Measurements from ENCODE around the gene SNX10. TPM values are rescaled to one million over a fixed set of nuclear protein-coding genes. Genes with fewer than 3 reads are reported as not detected.

Gene SNX10
- total RNA-seq, 2 experiments from 2014 or later = 43.1 to 44.1 TPM

DNA sequence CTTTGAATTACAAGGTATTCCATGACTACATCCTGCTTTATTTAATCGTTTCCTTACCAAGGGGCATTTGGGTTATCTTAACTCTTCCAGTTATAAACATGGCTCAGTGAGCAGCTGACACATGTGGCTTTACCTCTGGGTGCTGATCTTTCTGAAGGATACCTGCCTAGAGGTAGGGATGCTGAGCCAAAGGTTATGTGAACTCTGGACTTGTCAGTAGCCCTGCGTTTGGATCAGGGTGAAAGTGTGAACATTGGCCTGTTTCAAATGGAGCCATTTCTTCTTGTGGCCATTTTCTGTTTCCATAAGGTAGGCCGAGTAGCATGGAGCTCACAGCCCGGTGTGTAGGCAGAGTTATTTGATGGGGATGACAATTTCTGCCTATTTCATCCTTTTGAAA lies 29.2 kb downstream of the SNX10 start:
- Mint-ChIP-seq H3K27ac (no peak overlapping the region), H3K4me1 (ENCODE audit: low read depth) (no peaks in the 10 kb centered on the region), H3K4me3 (no peak overlapping the region), H3K36me3 (peaks cover 4% of the 10 kb centered on the region), H3K9me3 (no peaks in the 10 kb centered on the region), H3K27me3 (no peaks in the 10 kb centered on the region)
- CTCF ChIA-PET = interaction anchor here (0.9 kb wide), 1 partner anchor 45 kb away, joined by 3 read pairs; no protein-coding TSS in a partner anchor
- intact Hi-C loops (cut with micrococcal nuclease) = no loop called here
- DNase-seq = no peak
- POLR2A ChIA-PET = no interaction called here

DNA sequence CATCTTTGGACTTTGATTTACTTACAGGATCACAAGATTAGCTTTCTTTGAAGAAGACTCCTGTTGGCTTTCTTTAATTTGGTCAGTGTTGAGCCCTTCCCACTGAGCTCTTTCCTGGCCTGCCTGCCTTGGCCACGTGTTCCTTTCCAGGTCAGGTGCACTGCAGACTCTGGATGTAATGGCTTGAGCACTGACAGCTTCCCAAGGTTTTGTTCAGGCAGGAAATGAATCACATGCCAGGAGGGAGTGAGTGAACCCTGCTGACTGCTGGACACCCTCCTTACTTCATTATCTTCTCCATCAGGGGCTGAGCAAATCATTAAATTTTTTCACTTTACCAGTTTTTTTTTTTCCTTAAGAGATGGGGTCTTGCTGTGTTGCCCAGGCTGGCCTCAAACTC lies 29.8 kb downstream of the SNX10 start:
- no peak for DNase-seq
- CTCF ChIA-PET = interaction anchor here (1.0 kb wide), 1 partner anchor 44 kb away, joined by 3 read pairs; no protein-coding TSS in a partner anchor
- peaks cover 4% of the 10 kb centered on the region for H3K36me3 Mint-ChIP-seq
- no peaks in the 10 kb centered on the region for H3K4me1 Mint-ChIP-seq (ENCODE audit: low read depth)
- H3K4me3 Mint-ChIP-seq = no peak overlapping the region
- POLR2A ChIA-PET = no interaction called here
- no peaks in the 10 kb centered on the region for H3K27me3 Mint-ChIP-seq
- H3K27ac Mint-ChIP-seq = no peak overlapping the region
- H3K9me3 Mint-ChIP-seq = no peaks in the 10 kb centered on the region
- intact Hi-C loops (cut with micrococcal nuclease) = no loop called here

GRCh38 chr7:26326211-26326610 lies 34.5 kb downstream of the SNX10 start:
- POLR2A ChIA-PET = no interaction called here
- Mint-ChIP-seq H3K36me3 (no peaks in the 10 kb centered on the region), H3K27ac (no peak overlapping the region), H3K9me3 (no peaks in the 10 kb centered on the region), H3K4me1 (ENCODE audit: low read depth) (no peaks in the 10 kb centered on the region), H3K4me3 (no peak overlapping the region), H3K27me3 (no peaks in the 10 kb centered on the region)
- CTCF ChIA-PET = no interaction called here
- no peak for DNase-seq
- intact Hi-C loops (cut with micrococcal nuclease) = no loop called here

DNA sequence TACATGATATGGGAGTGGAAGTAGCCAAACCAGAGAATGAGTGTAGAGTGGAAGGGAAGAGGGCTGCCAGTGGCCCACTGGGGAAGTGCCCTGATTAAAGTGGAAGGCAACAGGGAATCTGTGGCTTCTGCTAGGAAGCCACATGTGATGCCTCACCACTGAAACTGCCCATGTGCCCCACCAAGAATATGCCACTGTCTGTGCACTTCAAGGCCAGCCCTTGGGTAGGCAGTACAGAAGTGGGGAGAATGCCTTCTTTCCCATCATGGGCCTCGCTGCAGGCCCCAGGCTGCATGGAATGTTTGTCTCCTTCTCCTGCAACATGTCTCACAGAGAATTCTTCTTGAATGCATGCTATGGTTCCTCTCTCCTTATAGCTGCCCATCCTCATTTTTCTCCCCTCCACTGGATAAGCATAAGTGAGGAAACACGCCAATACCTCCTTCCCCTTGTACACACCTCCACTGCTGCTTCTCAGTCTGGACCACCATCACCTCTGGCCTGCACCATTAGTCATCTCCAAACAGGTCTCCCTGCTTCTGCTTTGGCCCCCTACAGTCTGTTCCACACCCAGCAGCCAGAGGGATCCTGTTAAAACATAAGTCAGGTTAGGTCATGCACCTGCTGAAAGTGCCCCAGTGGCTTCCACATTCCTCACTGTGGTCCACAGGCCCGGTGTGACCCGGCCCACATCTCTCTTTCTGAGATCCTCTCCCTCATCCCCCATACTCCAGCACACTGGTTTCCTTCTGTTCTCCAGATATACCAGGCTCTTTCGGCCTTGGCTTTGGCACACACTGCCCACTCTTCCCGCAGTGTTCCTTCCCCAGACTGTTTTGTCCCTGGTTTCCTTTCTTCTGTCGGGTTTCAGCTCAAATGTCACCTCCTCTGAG lies 37.1 kb downstream of the SNX10 start:
- no peak for DNase-seq
- ChIA-PET CTCF (interaction anchor here (0.7 kb wide), 1 partner anchor 74 kb away, joined by 3 read pairs; no protein-coding TSS in a partner anchor), POLR2A (no interaction called here)
- Mint-ChIP-seq H3K4me1 (ENCODE audit: low read depth) (no peaks in the 10 kb centered on the region), H3K9me3 (peaks cover 3% of the 10 kb centered on the region), H3K27me3 (no peaks in the 10 kb centered on the region), H3K27ac (no peak overlapping the region), H3K4me3 (no peak overlapping the region), H3K36me3 (peaks cover 4% of the 10 kb centered on the region)
- intact Hi-C loops (cut with micrococcal nuclease) = no loop called here

DNA sequence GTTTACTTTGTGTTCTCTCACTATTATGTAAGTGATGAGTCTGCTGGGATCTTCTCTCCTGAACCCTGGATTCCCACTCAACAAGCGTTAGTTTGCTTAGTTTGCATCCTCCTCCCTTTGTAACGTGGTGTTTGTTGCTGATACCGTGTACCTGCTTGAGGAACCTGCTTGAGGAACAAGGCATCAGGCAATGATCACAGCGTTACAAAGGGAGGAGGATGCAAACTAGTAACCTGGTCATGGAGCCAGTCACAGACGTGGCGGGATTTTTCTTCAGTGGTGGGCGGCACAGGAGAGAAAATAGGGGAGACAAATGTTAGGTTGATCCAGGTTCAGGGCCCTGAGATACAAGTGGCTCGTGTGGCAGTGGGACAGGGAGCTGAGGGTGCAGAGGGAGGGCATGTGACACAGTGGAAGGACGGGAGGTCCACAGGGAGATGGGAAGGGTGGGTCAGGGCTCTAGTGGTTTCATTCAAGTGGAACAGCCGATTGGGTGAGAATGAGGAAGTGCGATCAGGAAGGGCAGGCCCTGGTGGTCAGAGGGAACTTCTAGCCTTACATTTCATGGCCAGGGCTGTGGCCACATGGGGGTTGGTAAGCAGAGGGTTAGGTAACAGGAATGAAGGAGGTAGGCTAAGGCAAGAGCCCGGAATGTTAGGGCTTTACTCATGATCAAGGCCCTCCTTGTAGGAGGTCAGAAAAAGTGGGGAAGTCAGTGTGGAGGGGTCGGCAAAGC lies 38.0 kb downstream of the SNX10 start:
- Mint-ChIP-seq H3K27ac (no peak overlapping the region), H3K9me3 (peaks cover 3% of the 10 kb centered on the region), H3K36me3 (peaks cover 4% of the 10 kb centered on the region), H3K4me1 (ENCODE audit: low read depth) (peaks cover 7% of the 10 kb centered on the region), H3K27me3 (no peaks in the 10 kb centered on the region), H3K4me3 (no peak overlapping the region)
- POLR2A ChIA-PET = no interaction called here
- CTCF ChIA-PET = no interaction called here
- intact Hi-C loops (cut with micrococcal nuclease) = no loop called here
- DNase-seq = no peak

GRCh38 chr7:26331113-26331512 lies 39.5 kb downstream of the SNX10 start:
- intact Hi-C loops (cut with micrococcal nuclease) = no loop called here

DNA sequence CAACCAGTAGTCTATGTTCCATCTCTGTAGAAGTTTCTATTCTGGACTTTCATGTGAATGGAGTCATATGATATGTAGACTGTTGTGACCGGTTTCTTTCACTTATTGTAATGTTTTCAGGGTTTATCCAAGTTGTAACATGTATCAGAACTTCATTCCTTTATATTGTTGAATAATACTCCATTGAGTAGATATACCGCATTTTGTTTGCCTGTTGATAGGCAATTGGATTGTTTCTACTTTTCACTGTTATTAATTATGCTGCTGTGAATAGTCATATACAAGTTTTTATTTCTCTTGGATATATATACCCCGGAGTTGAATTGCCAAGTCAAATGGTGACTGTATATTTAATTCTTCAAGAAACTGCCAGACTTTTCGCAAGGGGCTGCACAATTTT lies 40.1 kb downstream of the SNX10 start:
- POLR2A ChIA-PET = no interaction called here
- DNase-seq = no peak
- no peak overlapping the region for H3K27ac Mint-ChIP-seq
- CTCF ChIA-PET = interaction anchor here (1.2 kb wide), 1 partner anchor 38 kb away, joined by 4 read pairs; no protein-coding TSS in a partner anchor
- H3K9me3 Mint-ChIP-seq = peaks cover 3% of the 10 kb centered on the region
- peaks cover 4% of the 10 kb centered on the region for H3K36me3 Mint-ChIP-seq
- H3K27me3 Mint-ChIP-seq = no peaks in the 10 kb centered on the region
- H3K4me1 Mint-ChIP-seq (ENCODE audit: low read depth) = peaks cover 17% of the 10 kb centered on the region
- intact Hi-C loops (cut with micrococcal nuclease) = no loop called here
- no peak overlapping the region for H3K4me3 Mint-ChIP-seq

More at GRCh38 chr7:26331113-26331512, 39.5 kb downstream of the SNX10 start:
- POLR2A ChIA-PET = interaction anchor here (1.0 kb wide), 1 partner anchor 13 kb away, joined by 3 read pairs; no protein-coding TSS in a partner anchor
- Mint-ChIP-seq H3K4me3 (no peak overlapping the region), H3K4me1 (ENCODE audit: low read depth) (peaks cover 16% of the 10 kb centered on the region), H3K36me3 (peaks cover 4% of the 10 kb centered on the region), H3K9me3 (peaks cover 3% of the 10 kb centered on the region), H3K27me3 (no peaks in the 10 kb centered on the region), H3K27ac (no peak overlapping the region)
- CTCF ChIA-PET = interaction anchor here (1.2 kb wide), 1 partner anchor 39 kb away, joined by 4 read pairs; no protein-coding TSS in a partner anchor
- DNase-seq = no peak

GRCh38 chr7:26332698-26333097 lies 41.0 kb downstream of the SNX10 start:
- ChIA-PET POLR2A (no interaction called here), CTCF (no interaction called here)
- Mint-ChIP-seq H3K9me3 (peaks cover 3% of the 10 kb centered on the region), H3K27ac (no peak overlapping the region), H3K36me3 (peaks cover 7% of the 10 kb centered on the region), H3K4me1 (ENCODE audit: low read depth) (peaks cover 17% of the 10 kb centered on the region), H3K4me3 (no peak overlapping the region), H3K27me3 (no peaks in the 10 kb centered on the region)
- intact Hi-C loops (cut with micrococcal nuclease) = no loop called here
- no peak for DNase-seq

DNA sequence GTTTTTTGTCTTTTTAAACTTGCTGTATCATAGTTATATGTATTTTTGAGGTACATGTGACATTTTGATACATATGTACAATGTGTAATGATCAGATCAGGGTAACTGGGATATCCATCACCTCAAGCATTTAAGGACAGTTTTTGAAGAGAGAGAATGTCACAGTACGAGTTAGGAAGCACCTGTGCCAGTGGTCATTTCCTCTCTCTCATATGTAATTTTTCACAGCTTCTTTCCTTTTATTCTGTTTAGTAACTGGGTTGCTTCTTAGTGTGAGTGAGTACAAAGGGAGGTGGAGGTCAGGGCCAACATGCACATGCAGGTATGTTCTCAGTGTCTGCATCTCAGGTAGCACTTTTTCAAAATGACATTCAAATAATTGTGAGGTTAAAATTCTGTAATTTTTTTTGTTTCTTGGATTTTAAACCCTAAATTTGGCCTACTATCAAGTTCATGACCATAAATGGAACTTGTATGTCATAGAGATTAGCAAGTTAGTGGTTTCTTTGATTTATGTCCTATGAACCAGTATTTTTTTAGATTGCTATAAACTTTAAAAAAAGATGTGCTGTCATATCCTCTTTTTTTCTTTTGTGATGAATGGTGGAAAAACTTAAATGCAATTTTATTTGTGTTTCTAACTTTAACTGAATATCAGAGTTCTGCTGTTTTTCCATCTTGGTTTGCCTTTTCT lies 42.7 kb downstream of the SNX10 start:
- Mint-ChIP-seq H3K4me3 (no peak overlapping the region), H3K27me3 (no peaks in the 10 kb centered on the region), H3K4me1 (ENCODE audit: low read depth) (peaks cover 17% of the 10 kb centered on the region), H3K27ac (no peak overlapping the region), H3K36me3 (peaks cover 7% of the 10 kb centered on the region), H3K9me3 (peaks cover 3% of the 10 kb centered on the region)
- intact Hi-C loops (cut with micrococcal nuclease) = no loop called here
- no peak for DNase-seq
- CTCF ChIA-PET = interaction anchor here (1.4 kb wide), 1 partner anchor 36 kb away, joined by 5 read pairs; no protein-coding TSS in a partner anchor
- POLR2A ChIA-PET = no interaction called here

GRCh38 chr7:26337232-26337865 lies 45.7 kb downstream of the SNX10 start:
- intact Hi-C loops (cut with micrococcal nuclease) = no loop called here
- H3K4me1 Mint-ChIP-seq (ENCODE audit: low read depth) = peaks cover 22% of the 10 kb centered on the region
- H3K27me3 Mint-ChIP-seq = no peaks in the 10 kb centered on the region
- peaks cover 6% of the 10 kb centered on the region for H3K36me3 Mint-ChIP-seq
- ChIA-PET CTCF (no interaction called here), POLR2A (no interaction called here)
- H3K4me3 Mint-ChIP-seq = no peak overlapping the region
- no peak overlapping the region for H3K27ac Mint-ChIP-seq
- no peak for DNase-seq
- no peaks in the 10 kb centered on the region for H3K9me3 Mint-ChIP-seq

- intact Hi-C loops (cut with micrococcal nuclease) = no loop called here
Observed at GRCh38 chr7:26340476-26341018, 48.9 kb downstream of the SNX10 start.

More at GRCh38 chr7:26340476-26341018, 48.9 kb downstream of the SNX10 start:
- CTCF ChIA-PET = no interaction called here
- POLR2A ChIA-PET = no interaction called here
- Mint-ChIP-seq H3K27ac (no peak overlapping the region), H3K9me3 (no peaks in the 10 kb centered on the region), H3K27me3 (no peaks in the 10 kb centered on the region), H3K4me1 (ENCODE audit: low read depth) (peaks cover 6% of the 10 kb centered on the region), H3K36me3 (peaks cover 8% of the 10 kb centered on the region), H3K4me3 (no peak overlapping the region)
- DNase-seq = no peak

Measured in activated CD4-positive, alpha-beta memory T cell treated with anti-CD3 and anti-CD28 coated beads for 36 hours (primary cell).